M059J (cell line): ENCODE measurements around the gene TRMT2B. TPM values are rescaled to one million over a fixed set of nuclear protein-coding genes. Genes with fewer than 3 reads are reported as not detected.
A peak's percentile ranks its signal among the peaks of the same experiment; 100 is the strongest.

Experiments used
- DNase-seq: peaks from one replicate; pipeline ENCODE4 v3.0.0-alpha.2; 2012; ENCODE audit warnings: low read depth
- total RNA-seq: library from RNA; depleted of rRNA; stranded (reverse); fragments of >200 nt; shearing (Covaris generic); gene quantifications from 2 replicates; pipeline ENCODE4 v1.2.3, GENCODE V29; 2014; rRNA removed

TRMT2B gene, protein sequence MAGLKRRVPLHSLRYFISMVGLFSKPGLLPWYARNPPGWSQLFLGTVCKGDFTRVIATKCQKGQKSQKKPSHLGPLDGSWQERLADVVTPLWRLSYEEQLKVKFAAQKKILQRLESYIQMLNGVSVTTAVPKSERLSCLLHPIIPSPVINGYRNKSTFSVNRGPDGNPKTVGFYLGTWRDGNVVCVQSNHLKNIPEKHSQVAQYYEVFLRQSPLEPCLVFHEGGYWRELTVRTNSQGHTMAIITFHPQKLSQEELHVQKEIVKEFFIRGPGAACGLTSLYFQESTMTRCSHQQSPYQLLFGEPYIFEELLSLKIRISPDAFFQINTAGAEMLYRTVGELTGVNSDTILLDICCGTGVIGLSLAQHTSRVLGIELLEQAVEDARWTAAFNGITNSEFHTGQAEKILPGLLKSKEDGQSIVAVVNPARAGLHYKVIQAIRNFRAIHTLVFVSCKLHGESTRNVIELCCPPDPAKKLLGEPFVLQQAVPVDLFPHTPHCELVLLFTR
- 31.4 and 32.8 TPM in 2 replicates for total RNA-seq

DNA sequence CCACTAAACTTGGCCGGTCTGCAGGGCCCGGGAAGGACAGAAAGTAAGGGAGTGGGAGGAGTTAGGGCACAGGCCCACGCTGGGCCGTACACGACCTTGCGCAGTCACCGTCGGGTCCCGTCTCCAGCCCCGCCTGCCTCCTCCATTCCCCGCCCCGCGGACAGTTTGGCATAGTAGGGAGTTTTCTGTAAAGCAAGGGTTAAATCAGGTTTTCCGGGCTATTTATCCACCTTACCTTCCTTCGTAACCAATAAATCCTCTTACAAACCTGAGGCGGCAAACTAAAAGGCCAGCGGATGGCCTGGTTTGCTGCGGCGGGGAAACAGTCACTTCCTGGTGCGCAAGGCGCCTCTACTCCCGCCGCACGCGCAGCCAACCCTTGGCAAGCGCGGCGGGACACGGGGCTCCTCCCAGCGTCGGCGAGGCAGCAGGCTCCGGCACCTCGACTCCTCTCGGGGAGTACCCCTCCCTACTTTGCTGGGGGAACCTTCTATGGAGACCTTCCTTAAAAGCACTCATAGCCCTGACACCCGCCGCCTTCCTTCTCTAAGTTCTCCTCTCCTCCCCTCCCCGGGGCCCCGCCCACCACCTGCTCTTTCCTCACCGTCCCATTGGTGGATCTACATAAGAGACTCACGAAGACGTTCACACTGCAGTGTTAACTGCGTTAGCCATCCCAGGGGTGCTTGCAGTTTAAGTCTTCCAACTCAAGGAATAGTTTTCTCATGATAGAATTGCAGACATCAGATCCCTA, at the start of gene TRMT2B:
TSS of gene TRMT2B (minus strand) at position 563 of the 754 bp plus-strand sequence. CDS start 9,822 bp downstream, outside the sequence.
- DNase-seq, result peak; percentile 88

DNA sequence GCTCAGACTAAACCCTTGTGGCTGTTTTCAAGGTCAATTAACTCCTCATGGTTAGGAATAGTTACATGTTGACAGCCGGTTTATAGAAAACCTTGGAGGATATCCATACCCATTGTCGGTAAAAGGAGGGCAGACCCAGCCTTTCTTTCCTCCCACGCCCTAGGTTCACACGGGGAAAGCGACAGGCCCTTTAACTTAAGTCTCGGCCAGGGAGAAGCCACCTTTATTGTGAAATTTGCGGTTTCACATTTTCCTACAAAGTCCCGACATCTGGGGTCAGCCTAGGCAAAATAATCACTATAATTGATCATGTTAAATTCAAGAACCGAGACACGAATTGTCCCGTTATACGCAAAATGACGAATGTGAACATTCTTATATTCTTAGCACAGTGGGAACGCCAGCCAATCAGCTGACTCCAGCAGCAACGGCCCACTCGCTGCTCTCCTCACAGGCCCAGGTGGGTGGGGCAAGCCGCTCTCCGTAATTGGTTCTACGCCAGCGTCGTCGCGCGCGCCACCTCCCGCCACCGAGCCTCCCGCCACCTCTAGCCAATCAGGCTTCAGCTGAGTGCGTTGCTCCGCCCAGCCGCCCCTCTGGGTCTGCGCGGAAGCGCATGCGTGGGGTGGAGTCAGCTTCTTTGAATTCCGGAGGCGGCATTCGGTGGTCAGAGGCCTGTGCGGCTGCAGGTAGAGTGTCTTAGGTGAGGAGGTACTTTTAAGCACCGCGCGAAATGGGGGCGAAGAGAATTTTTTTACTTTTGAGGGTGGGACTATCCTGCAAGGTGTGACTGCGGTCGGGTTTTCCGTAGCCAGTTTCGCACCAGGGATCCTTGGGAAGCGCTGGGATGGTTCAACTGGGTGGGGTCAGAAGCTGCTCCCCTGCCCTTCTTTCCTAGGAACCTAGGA, 45.9 kb upstream of the TRMT2B start, which contains the start of gene CENPI:
TSS of gene CENPI (plus strand) at position 659 of the 908 bp plus-strand sequence. CDS start 2,867 bp downstream, outside the sequence.
- DNase-seq, result peak; percentile 93

DNA sequence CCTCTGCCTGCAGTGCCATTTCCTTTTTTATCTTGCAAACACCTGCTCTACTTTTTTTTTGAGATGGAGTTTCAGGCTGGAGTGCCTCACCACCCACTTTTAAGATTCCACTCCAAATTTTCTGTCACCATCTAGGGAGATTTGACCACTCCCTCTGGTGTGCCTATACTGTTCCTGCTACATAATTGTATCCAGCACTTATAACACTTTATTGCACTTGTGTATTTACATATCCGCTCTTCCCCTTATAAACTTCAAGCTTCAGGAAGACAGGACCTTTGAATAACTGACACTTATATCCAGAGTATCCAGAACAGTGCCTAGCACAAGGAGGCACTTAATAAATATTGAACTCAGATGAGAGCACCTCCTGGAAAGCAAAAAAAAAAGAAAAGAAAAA, 39.9 kb upstream of the TRMT2B start:
- no peak for DNase-seq

DNA sequence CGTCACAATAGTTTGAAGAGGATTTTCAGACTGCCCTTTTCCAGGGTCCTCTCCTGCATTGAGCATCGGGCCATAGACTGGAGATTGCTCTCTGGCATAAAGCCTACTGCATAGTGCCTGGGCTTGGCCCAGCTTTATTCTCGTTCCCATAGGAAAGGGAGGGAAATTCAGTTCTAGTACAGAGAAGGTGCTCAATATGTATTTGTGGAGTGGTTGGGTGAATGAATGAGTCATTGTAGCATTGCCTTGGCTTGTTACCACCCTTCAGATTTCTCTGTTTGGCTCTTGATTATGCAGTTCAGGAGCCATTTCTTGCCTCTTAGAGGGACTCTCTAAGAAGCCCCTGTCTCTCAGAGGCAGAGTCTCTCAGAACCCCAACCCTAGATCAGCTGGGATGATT, 29.3 kb upstream of the TRMT2B start:
- DNase-seq, result no peak

DNA sequence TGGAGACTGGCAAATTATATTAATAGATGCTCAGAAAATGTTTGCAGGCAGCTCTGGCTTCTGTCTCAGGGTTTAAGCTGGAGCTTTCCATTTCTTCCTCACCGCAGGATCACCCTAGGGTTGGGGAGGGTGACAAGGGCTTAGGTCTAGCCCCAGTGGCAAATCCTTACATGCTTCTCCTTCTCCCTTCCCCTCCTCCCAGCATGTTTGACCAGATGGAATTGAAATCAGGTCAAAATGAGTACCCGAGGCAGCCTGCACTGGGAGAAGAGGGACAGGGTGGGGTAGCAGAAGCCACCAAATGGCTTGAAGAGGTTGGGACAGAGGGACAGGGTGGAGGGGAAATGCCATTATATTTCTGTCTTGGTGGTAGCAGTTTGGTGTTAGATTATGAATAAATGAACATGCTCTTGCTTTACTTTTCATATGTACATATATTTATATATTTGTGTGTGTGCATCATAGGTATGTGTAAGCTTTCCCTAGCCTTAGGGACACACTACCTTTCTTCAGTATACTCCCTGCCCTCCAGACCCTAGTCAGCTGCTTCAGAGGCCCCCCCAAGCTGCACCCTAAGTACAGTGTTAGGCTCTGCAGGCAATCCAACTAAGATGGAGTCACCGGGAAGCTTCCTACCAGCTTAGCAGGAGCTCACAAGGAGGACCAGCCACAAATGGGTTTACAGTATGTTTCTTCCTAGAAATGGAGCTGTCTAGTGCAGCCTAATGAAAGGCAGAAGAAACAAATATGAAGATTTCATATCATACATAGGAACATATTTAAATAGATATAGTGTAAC, 28.6 kb upstream of the TRMT2B start:
- no peak for DNase-seq

DNA sequence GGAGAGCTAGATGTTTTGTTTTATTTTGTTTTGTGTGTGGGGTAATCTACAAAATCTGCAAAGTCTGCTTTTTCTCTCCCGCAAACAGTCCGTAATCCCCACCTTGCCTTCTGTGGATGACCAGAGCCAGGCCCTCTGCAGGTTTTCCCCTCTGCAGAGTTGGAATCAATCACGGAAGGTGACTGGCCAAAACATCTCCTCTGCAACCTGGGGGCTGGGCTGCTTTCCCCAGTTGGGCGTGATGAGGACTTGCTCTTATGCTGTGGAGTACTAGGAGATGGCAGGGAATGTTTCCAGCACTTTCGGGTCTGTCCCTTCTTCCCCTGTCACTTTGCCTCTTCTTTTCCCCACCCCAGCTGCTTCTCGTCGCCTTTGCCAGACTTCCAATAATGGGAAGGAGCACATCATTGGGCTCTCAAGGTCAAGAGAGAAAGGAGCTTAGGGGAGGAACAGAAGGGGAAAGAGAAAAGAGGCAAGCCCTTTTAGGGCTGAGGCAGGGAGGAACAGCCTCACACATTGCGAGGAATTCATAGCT, 27.9 kb upstream of the TRMT2B start:
- DNase-seq, result no peak

DNA sequence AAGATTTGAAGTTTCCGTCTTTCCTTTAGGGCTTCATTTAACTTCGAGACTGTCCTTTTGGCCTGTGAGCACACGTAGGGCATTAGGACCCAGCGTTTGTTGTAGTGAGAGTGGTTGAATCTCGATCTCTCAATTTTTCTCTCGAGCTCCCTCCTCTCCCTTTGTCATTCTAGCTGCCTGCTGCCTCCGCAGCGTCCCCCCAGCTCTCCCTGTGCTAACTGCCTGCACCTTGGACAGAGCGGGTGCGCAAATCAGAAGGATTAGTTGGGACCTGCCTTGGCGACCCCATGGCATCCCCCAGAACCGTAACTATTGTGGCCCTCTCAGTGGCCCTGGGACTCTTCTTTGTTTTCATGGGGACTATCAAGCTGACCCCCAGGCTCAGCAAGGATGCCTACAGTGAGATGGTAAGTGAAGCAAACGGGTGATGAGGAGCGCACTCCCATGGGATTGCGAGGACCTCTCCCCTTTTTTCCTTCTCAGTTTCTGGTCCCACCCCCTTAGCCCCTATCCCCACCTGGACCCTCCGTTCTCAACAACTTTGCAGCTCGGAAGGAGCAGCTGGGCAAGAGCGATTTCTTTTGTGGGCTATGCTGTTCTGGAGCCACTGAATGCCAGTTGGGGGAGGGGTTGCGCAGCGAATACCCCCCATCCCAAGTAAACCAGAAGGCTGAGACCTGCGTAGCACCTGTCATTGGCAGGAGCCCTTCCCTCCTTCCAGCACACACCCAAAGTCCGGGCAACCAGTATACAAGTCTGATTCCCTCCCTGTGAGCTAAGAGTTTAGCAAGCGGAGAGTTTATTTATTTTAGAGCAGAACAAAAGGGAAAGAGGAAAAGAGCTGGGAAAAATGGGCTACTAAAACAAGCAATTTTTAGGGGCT, 27.0 kb upstream of the TRMT2B start, which contains the start of gene TMEM35A:
TSS of gene TMEM35A (plus strand) at position 164 of the 883 bp plus-strand sequence. CDS start at position 288, 124 bp downstream.
- peak; percentile 53 for DNase-seq

GRCh38 chrX:101071582-101071981, 19.7 kb upstream of the TRMT2B start:
- no peak for DNase-seq

DNA sequence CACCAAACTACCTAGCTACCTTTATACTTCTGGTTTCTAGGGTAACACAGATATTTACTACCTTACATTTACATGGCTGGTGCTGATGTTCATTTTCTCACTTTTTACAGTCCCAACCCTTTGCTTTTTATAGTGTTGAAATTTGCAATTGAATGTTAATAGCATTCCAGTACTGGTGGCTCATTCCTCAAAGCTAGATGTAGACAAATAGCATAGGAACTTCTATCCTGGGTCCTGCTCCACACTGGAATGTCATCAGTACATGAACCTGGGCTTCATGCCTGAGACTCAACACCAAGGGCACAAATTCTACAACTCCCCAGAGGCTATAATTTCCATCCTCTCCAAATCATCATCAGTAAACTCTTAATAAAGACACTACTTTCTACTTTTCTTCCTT, 10.3 kb upstream of the TRMT2B start:
- peak; percentile 18 for DNase-seq

DNA sequence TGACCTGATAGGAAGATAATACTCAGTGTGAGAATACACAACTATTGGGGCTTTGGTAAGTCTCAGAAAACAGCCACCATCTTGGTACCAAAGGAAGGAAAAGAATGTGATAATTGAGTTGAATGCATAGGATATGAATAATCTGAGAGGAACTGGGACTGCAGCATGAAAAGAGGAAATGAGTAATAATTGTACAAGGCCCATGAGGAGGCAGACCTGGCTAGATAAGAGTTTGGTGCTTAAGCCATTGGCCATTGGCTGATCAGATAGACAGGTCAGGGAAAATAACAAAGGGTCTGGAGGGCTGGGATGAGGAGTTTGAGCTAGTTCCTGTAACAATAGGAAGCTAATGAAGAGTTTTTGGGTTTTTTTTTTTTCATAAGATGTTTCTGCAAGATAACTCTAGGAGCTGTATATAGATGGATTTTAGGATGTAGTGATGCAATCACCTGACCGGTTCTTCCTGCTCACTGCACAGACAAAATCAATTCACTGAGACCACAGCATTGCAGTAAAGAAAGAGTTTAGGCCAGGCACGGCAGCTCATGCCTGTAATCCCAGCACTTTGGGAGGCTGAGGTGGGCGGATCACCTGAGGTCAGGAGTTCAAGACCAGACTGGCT, 5.3 kb upstream of the TRMT2B start:
- DNase-seq, result peak; percentile 80

GRCh38 chrX:101056551-101056950, 4.6 kb upstream of the TRMT2B start:
- peak; percentile 68 for DNase-seq

- DNase-seq, result no peak
Observed at GRCh38 chrX:101051153-101051548, 760 bp downstream of the TRMT2B start.

DNA sequence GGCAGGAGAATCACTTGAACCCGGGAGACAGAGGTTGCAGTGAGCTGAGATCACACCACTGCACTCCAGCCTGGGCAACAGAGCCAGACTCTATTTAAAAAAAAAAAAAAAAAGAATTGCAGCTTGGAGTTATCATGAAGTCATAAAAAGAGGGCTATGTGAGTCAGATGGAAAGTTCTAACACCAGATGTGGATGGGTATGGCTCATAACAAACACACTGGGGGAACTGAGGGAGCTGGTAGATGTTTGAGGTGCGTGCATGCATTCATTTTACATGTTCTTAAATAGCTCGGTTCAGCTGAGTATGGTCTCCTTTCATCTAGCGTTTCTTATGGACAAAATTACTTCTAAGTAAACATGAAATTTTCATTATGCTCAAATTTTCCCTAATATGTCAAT, 11.7 kb downstream of the TRMT2B start:
- no peak for DNase-seq

- no peak for DNase-seq
Observed at GRCh38 chrX:101037231-101037630, 14.7 kb downstream of the TRMT2B start.

DNA sequence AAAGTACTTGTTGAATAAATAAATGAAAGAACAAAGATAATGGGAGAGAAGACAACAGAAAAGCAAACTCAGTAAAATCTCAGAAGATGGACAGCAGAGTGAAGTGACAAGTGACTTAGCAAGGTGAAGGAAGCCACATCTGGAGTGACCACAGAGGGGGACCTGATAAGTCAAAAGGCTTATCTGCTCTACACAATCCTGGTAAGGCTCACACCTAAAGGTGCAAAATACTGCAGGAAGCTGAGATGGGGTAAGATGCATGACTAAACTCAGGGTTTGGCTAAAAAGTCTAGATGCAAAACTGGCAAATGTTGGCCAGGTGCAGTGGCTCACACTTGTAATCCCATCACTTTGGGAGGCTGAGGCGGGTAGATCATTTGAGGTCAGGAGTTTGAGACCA, 22.2 kb downstream of the TRMT2B start:
- DNase-seq, result no peak

GRCh38 chrX:101028562-101028961, 23.3 kb downstream of the TRMT2B start:
- no peak for DNase-seq

DNA sequence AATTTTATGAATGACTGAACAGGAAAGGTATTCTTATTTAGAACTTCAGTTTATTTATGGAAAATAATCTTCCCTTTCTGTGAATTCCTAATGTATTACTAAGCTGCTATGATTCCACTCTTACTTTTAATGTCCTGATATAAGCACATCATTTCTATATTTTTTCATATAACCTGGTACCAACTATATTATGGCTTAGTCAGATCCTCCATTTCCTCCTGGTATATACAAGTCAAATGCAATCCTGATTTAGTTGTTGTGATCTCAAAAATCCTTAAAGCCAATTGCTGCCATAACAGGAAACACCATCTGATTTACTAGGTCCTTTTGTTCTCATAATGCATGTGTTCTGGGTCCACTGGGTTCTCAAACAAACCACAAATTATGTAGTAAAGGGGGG, 26.8 kb downstream of the TRMT2B start:
- no peak for DNase-seq

- DNase-seq, result no peak
Observed at GRCh38 chrX:101022020-101022419, 29.9 kb downstream of the TRMT2B start.

DNA sequence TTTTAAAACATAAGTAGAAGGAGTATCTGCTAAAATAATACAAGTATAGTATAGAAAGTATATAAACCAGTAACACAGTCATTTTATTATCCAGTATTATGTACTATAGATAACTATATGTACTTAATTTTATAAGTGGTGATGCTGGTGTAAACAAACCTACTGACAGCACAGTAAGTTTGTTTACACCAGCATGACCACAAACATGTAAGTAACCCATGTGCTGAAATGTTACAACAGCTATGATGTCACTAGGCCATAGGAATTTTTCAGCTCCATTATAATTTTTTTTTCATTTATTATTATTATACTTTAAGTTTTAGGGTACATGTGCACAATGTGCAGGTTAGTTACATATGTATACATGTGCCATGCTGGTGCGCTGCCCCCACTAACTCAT, 39.9 kb downstream of the TRMT2B start:
- DNase-seq, result peak; percentile 6
